Measurements from ENCODE around the gene CKMT2. TPM values are rescaled to one million over a fixed set of nuclear protein-coding genes. Genes with fewer than 3 reads are reported as not detected.
A peak's percentile ranks its signal among the peaks of the same experiment; 100 is the strongest.

The CKMT2 gene
- total and polyA plus RNA-seq, 2 of the 8 experiments (the other 6 are each of a cell fraction or from before 2014, with no cell fraction given) = 2.4 to 5.0 TPM

DNA sequence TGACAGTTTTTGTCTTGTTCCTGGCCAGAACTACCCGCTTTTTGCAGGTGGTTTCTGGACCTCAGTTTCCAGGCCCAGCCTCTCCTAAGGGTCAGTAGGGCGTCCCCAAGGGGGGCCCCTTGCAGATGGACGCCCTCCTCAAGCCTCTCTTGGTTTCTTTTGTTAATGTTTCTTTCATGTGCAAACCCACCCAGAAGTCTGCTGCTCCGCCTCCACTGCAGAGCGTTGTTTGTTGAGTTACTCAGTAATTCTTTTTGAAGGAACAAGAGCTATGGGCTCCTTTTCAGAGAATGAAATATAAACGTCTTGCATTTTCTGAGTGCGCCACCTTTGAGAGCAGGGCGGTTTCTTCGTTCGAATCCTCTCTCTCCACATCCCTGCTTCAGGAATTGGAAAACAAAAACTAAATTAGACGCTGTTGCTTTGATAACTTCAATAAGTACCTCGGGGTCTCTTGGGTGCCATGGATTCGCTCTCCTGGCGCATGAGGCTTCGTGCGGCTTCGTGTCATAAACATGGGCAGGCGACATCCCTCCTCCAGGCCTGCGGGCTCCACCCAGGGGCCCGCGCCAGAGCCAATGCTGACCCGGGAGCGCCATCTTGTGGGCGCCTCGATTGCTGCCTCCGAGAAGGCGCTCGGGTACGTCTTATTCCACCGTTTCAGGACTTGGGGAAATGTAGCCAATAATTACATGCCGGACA lies 38.3 kb upstream of the CKMT2 start (continued):
- TF ChIP-seq KDM4A (IDR thresholded peaks at IDR 0.05; ENCODE audit: low read depth, low read length, severe bottlenecking) (no peak), SAP30 (IDR thresholded peaks at IDR 0.05; ENCODE audit: insufficient read depth, insufficient replicate concordance, low read length) (no peak), NRF1 (IDR thresholded peaks at IDR 0.05; ENCODE audit: low read depth, low read length) (no peak), E2F6 (IDR thresholded peaks at IDR 0.05) (peak; percentile 98), ATF2 (IDR thresholded peaks at IDR 0.05; ENCODE audit: low read length) (no peak), KDM5A (IDR thresholded peaks at IDR 0.05; ENCODE audit: low read length) (no peak), YY1 (IDR thresholded peaks at IDR 0.05; ENCODE audit: low read depth, low read length) (peak; percentile 48; the same call in 1 of the 2 replicates), SIN3A (conservative IDR thresholded peaks at IDR 0.05 in 1 of 2, IDR thresholded peaks at IDR 0.05 in 1 of 2; ENCODE audit: low read depth in 1 of 2, low read length in 2 of 2) (no peak), RXRA (IDR thresholded peaks at IDR 0.05; ENCODE audit: insufficient read depth, low read depth, low read length) (no peak), RBBP5 (IDR thresholded peaks at IDR 0.05; ENCODE audit: borderline replicate concordance, low read depth, low read length) (no peak), HDAC6 (IDR thresholded peaks at IDR 0.05; ENCODE audit: low read depth, low read length) (no peak), TBP (IDR thresholded peaks at IDR 0.05; ENCODE audit: low read depth, low read length) (no peak), TCF12 (IDR thresholded peaks at IDR 0.05; ENCODE audit: low read depth, low read length) (no peak), KDM1A (IDR thresholded peaks at IDR 0.05; ENCODE audit: borderline replicate concordance, low read length) (0 out of 2 replicates have a peak, but pooled peaks have one; percentile 23), CTBP2 (IDR thresholded peaks at IDR 0.05; ENCODE audit: borderline replicate concordance, insufficient read depth, insufficient read length, low read length) (no peak), RFX5 (IDR thresholded peaks at IDR 0.05; ENCODE audit: borderline replicate concordance, low read depth, low read length) (no peak), CEBPB (IDR thresholded peaks at IDR 0.05; ENCODE audit: low read depth, low read length) (no peak), GABPA (IDR thresholded peaks at IDR 0.05; ENCODE audit: borderline replicate concordance, insufficient read depth, low read length) (no peak), SIX5 (IDR thresholded peaks at IDR 0.05; ENCODE audit: low read depth, low read length) (no peak), CHD2 (IDR thresholded peaks at IDR 0.05; ENCODE audit: low read length) (no peak)
- TF ChIP-seq, protein P1, sequence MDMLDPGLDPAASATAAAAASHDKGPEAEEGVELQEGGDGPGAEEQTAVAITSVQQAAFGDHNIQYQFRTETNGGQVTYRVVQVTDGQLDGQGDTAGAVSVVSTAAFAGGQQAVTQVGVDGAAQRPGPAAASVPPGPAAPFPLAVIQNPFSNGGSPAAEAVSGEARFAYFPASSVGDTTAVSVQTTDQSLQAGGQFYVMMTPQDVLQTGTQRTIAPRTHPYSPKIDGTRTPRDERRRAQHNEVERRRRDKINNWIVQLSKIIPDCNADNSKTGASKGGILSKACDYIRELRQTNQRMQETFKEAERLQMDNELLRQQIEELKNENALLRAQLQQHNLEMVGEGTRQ (IDR thresholded peaks at IDR 0.05; ENCODE audit: low read length) = no peak

All from H1 (cell line).